Neuronal stem cell (in vitro differentiated cells): Measurements from ENCODE around the gene HDAC6.

Experiments
- DNase-seq: peaks from one replicate; pipeline ENCODE4 v3.0.0-alpha.2; 2013; ENCODE audit warnings: low spot score
- H2AFZ ChIP-seq: one replicate; pipeline ENCODE4 v1.6.1; 2013; ENCODE audit warnings: mild to moderate bottlenecking, low read length, inconsistent platforms
- H2AK5ac ChIP-seq: 2 replicates; pipeline ENCODE4 v1.6.1; 2013; ENCODE audit warnings: low read depth, mild to moderate bottlenecking, inconsistent platforms, low read length, moderate library complexity, mixed read lengths
- H2BK120ac ChIP-seq: 2 replicates; pipeline ENCODE4 v1.6.1; 2013; ENCODE audit warnings: low read depth, mild to moderate bottlenecking, inconsistent platforms, low read length, moderate library complexity, mixed read lengths
- H2BK12ac ChIP-seq: one replicate; pipeline ENCODE4 v1.6.1; 2013; ENCODE audit warnings: low read length, inconsistent platforms
- H2BK15ac ChIP-seq: 2 replicates; pipeline ENCODE4 v1.6.1; 2013; ENCODE audit warnings: mild to moderate bottlenecking, low read length, inconsistent platforms, mixed read lengths
- H2BK5ac ChIP-seq: one replicate; pipeline ENCODE4 v1.6.1; 2013; ENCODE audit warnings: inconsistent platforms, mild to moderate bottlenecking, low read length, moderate library complexity
- H3K14ac ChIP-seq: one replicate; pipeline ENCODE4 v1.6.1; 2013; ENCODE audit warnings: low read length, inconsistent platforms
- H3K18ac ChIP-seq: 2 replicates; pipeline ENCODE4 v1.6.1; 2013; ENCODE audit warnings: low read length, inconsistent platforms
- H3K23ac ChIP-seq: 2 replicates; pipeline ENCODE4 v1.6.1; 2013; ENCODE audit warnings: low read depth, mild to moderate bottlenecking, mixed read lengths, low read length, inconsistent platforms; ENCODE audit not compliant: poor library complexity
- H3K27ac ChIP-seq: replicated peaks from 3 replicates; pipeline ENCODE4 v1.5.1; 2013; ENCODE audit warnings: low read length, inconsistent platforms
- H3K27me3 ChIP-seq, 3 experiments: 2 replicates each; pipeline ENCODE4 v1.6.1; 2013; ENCODE audit warnings: low read length in 3 of 3, mild to moderate bottlenecking in 2 of 3, inconsistent platforms in 1 of 3, low read depth in 1 of 3, mixed read lengths in 1 of 3, moderate library complexity in 1 of 3; ENCODE audit not compliant: control insufficient read depth in 3 of 3, insufficient read depth in 3 of 3
- H3K36me3 ChIP-seq, 2 donors: replicated peaks in 1 of 2; 2 replicates each; pipeline ENCODE4 v1.6.1; 2013; ENCODE audit warnings: low read length in 2 of 2; ENCODE audit not compliant: control insufficient read depth in 2 of 2, insufficient read depth in 2 of 2
- H3K4ac ChIP-seq: 2 replicates; pipeline ENCODE4 v1.6.1; 2013; ENCODE audit warnings: inconsistent platforms, mild to moderate bottlenecking, low read length, moderate library complexity
- H3K4me1 ChIP-seq, 2 donors: 1 replicate in 1 of 2; 2 replicates in 1 of 2; pipeline ENCODE4 v1.6.1; 2013; ENCODE audit warnings: low read length in 2 of 2, low read depth in 1 of 2; ENCODE audit not compliant: control insufficient read depth in 2 of 2, insufficient read depth in 1 of 2
- H3K4me2 ChIP-seq: one replicate; pipeline ENCODE4 v1.6.1; 2013; ENCODE audit warnings: mild to moderate bottlenecking, low read length, inconsistent platforms; ENCODE audit not compliant: insufficient read depth, poor library complexity, severe bottlenecking
- H3K4me3 ChIP-seq, 2 donors: 2 replicates each; pipeline ENCODE4 v1.5.1; 2013; ENCODE audit warnings: low read length in 2 of 2, mild to moderate bottlenecking in 2 of 2, inconsistent platforms in 1 of 2, moderate library complexity in 1 of 2
- H3K79me1 ChIP-seq: one replicate; pipeline ENCODE4 v1.6.1; 2013; ENCODE audit warnings: low read depth, mild to moderate bottlenecking, inconsistent platforms, low read length, moderate library complexity
- H3K9ac ChIP-seq: one replicate; pipeline ENCODE4 v1.6.1; 2013; ENCODE audit warnings: mild to moderate bottlenecking, low read depth, low read length, inconsistent platforms; ENCODE audit not compliant: poor library complexity
- H3K9me3 ChIP-seq, 2 donors: replicated peaks in 1 of 2; 2 replicates each; pipeline versions ENCODE3 to v1.6.1; 2013; ENCODE audit warnings: low read length in 2 of 2, mild to moderate bottlenecking in 2 of 2, inconsistent platforms in 1 of 2, low read depth in 1 of 2, mixed read lengths in 1 of 2, moderate library complexity in 1 of 2; ENCODE audit not compliant: control insufficient read depth in 2 of 2, insufficient read depth in 1 of 2
- H4K8ac ChIP-seq: one replicate; pipeline ENCODE4 v1.6.1; 2013; ENCODE audit warnings: low read depth, mild to moderate bottlenecking, inconsistent platforms, low read length, moderate library complexity
- H4K91ac ChIP-seq: one replicate; pipeline ENCODE4 v1.6.1; 2013; ENCODE audit warnings: low read length, low read depth, mild to moderate bottlenecking, inconsistent platforms; ENCODE audit not compliant: poor library complexity
- WGBS, 2 donors: extraction: QIAGEN DNeasy Blood & Tissue Kit; methylation state at CpG; one replicate each; pipeline ENCODE4 v1.1.7; 2013; ENCODE audit warnings: missing lambda C conversion rate in 2 of 2, mixed read lengths in 1 of 2; ENCODE audit not compliant: insufficient read length in 2 of 2, insufficient replicate concordance in 1 of 2; ENCODE audit errors: extremely low coverage in 2 of 2; 5-methylcytosine and 5-hydroxymethylcytosine counted together

The HDAC6 gene

GRCh38 chrX:48829016-48829735 lies 27.3 kb downstream of the HDAC6 start:
- H3K14ac ChIP-seq = no peak overlapping the region
- no peak overlapping the region for H4K8ac ChIP-seq
- no peak overlapping the region for H3K18ac ChIP-seq
- no peak overlapping the region for H3K23ac ChIP-seq
- no peak overlapping the region for H2AK5ac ChIP-seq
- H4K91ac ChIP-seq = no peak overlapping the region
- H2BK12ac ChIP-seq = no peak overlapping the region
- H2AFZ ChIP-seq = no peak overlapping the region
- no peak overlapping the region for H2BK120ac ChIP-seq
- H3K4me2 ChIP-seq = no peak overlapping the region
- H3K4me1 ChIP-seq = peaks cover 0 to under 1% of the 10 kb centered on the region in 2 donors
- peaks cover 3 to 49% (median 3%) of the 10 kb centered on the region in 3 experiments for H3K27me3 ChIP-seq
- no peak for DNase-seq
- H3K79me1 ChIP-seq = no peaks in the 10 kb centered on the region
- peaks cover 3 to 16% of the 10 kb centered on the region in 2 donors for H3K36me3 ChIP-seq
- no peak overlapping the region for H3K27ac ChIP-seq
- peaks cover 0 to 2% of the 10 kb centered on the region in 2 donors for H3K9me3 ChIP-seq
- no peak overlapping the region for H3K4me3 ChIP-seq
- H3K9ac ChIP-seq = no peak overlapping the region
- H3K4ac ChIP-seq = no peak overlapping the region
- H2BK5ac ChIP-seq = no peak overlapping the region
- no CpG with 5 or more reads among the region's 24 CpGs for WGBS, 2 donors
- H2BK15ac ChIP-seq = no peak overlapping the region

DNA sequence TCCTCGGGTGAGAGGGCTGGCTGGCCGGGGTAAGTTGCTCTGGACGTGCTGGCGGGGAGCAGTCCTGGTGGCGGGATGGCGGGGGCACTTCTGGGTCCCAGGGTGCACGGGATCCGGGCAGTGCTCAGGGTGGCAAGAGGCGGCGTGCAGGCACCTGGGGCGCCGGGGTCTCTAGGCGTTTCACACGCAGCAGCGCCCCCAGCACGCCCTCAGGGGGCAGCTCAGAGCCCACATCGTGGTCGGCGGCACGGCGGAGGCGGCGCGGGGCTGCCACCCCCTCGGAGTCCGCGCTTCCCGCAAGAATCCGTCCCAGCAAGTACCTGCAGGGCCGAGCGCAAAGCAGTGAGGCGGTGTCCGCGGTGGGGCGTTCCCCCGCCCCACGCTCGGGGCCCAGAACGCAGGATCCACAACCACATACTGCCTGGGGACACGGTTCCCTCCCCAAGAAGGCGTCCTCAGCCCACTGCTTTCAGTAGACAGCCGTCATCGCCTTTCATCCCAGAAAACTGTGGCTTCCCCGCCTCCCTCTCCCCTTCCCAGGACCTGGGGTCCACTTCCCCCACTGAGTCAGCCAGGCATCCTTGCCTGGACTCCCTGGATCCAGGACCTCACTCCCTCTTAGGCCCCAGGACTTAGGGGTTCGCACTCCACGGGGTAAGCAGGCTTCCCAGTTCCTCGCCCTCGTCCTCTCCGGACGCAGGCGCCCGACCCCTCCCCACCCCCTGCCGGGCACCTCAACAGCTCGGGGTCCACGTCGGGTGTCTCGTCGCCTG lies 29.5 kb downstream of the HDAC6 start:
- no peak overlapping the region for H3K18ac ChIP-seq
- H2BK120ac ChIP-seq = no peak overlapping the region
- no peak overlapping the region for H3K4ac ChIP-seq
- no peak overlapping the region for H3K23ac ChIP-seq
- no peak overlapping the region for H2BK15ac ChIP-seq
- no peak for DNase-seq
- no peak overlapping the region for H4K8ac ChIP-seq
- H3K4me1 ChIP-seq = peaks cover 2 to 6% of the 10 kb centered on the region in 2 donors
- H3K14ac ChIP-seq = no peak overlapping the region
- no peaks in the 10 kb centered on the region for H3K36me3 ChIP-seq
- H3K27me3 ChIP-seq = peaks cover 5 to 65% (median 5%) of the 10 kb centered on the region in 3 experiments
- no peak overlapping the region for H4K91ac ChIP-seq
- H3K27ac ChIP-seq = no peak overlapping the region
- no peak overlapping the region for H2BK12ac ChIP-seq
- WGBS, 2 donors = no CpG with 5 or more reads among the region's 58 CpGs
- peak overlapping the region; percentile 48 for H3K4me2 ChIP-seq
- H3K9ac ChIP-seq = no peak overlapping the region
- H2AK5ac ChIP-seq = no peak overlapping the region
- H3K4me3 ChIP-seq = no peak overlapping the region
- H2BK5ac ChIP-seq = no peak overlapping the region
- H3K79me1 ChIP-seq = no peaks in the 10 kb centered on the region
- no peak overlapping the region for H2AFZ ChIP-seq
- no peaks in the 10 kb centered on the region for H3K9me3 ChIP-seq

DNA sequence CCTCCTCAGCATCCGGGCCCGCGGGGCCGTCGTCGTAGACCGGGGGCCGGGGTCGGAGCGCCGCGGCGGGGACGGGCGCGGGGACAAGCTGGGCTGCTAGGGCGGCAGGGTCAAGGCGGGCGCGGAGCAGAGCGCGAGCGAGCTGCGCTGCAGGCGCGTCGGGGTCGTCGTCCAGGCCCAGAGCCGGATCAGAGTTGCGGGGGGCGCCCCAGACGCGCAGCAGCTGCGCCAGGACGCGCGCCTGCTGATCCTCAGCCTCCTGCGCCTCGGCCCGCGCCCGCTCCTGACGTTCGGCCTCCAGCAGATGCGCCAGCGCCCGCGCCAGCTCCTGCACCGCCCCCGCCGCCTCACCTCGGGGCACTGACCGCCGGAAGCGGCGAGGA lies 30.0 kb downstream of the HDAC6 start:
- no CpG with 5 or more reads among the region's 57 CpGs for WGBS, 2 donors
- H2AFZ ChIP-seq = no peak overlapping the region
- no peak overlapping the region for H3K4ac ChIP-seq
- H3K79me1 ChIP-seq = no peaks in the 10 kb centered on the region
- H2BK15ac ChIP-seq = no peak overlapping the region
- H3K27ac ChIP-seq = no peak overlapping the region
- H3K4me3 ChIP-seq = peak overlapping the region in 1 of 2 donors; percentile 28
- H4K91ac ChIP-seq = no peak overlapping the region
- no peak overlapping the region for H2BK120ac ChIP-seq
- H3K23ac ChIP-seq = no peak overlapping the region
- no peak overlapping the region for H2BK12ac ChIP-seq
- H3K36me3 ChIP-seq = no peaks in the 10 kb centered on the region
- H3K9me3 ChIP-seq = no peaks in the 10 kb centered on the region
- peaks cover 5 to 65% (median 5%) of the 10 kb centered on the region in 3 experiments for H3K27me3 ChIP-seq
- H3K9ac ChIP-seq = no peak overlapping the region
- H4K8ac ChIP-seq = no peak overlapping the region
- no peak for DNase-seq
- no peak overlapping the region for H2AK5ac ChIP-seq
- no peak overlapping the region for H3K14ac ChIP-seq
- H3K4me1 ChIP-seq = peaks cover 2 to 6% of the 10 kb centered on the region in 2 donors
- no peak overlapping the region for H2BK5ac ChIP-seq
- peak overlapping the region; percentile 48 for H3K4me2 ChIP-seq
- no peak overlapping the region for H3K18ac ChIP-seq

GRCh38 chrX:48833542-48834138 lies 31.8 kb downstream of the HDAC6 start:
- no peak overlapping the region for H2BK12ac ChIP-seq
- no peak overlapping the region for H3K18ac ChIP-seq
- H3K14ac ChIP-seq = no peak overlapping the region
- H4K91ac ChIP-seq = no peak overlapping the region
- H3K4me1 ChIP-seq = peaks cover 2 to 6% of the 10 kb centered on the region in 2 donors
- no peak overlapping the region for H2BK120ac ChIP-seq
- H3K4me3 ChIP-seq = peak overlapping the region in 1 of 2 donors; percentile 61
- H3K9ac ChIP-seq = no peak overlapping the region
- H2AFZ ChIP-seq = no peak overlapping the region
- H2BK5ac ChIP-seq = no peak overlapping the region
- H3K9me3 ChIP-seq = no peaks in the 10 kb centered on the region
- H3K23ac ChIP-seq = no peak overlapping the region
- no peaks in the 10 kb centered on the region for H3K79me1 ChIP-seq
- WGBS, 2 donors = no CpG with 5 or more reads among the region's 9 CpGs
- no peaks in the 10 kb centered on the region for H3K36me3 ChIP-seq
- H3K4ac ChIP-seq = no peak overlapping the region
- H3K27ac ChIP-seq = no peak overlapping the region
- H3K4me2 ChIP-seq = no peak overlapping the region
- no peak overlapping the region for H4K8ac ChIP-seq
- H2BK15ac ChIP-seq = no peak overlapping the region
- H2AK5ac ChIP-seq = no peak overlapping the region
- DNase-seq = no peak
- H3K27me3 ChIP-seq = peaks cover 5 to 58% (median 5%) of the 10 kb centered on the region in 3 experiments
